DOHH2 (cell line): ENCODE measurements around the gene MASP1.

Experiments used
- H3F3A ChIP-seq: fragments of 200-600 bp; sonication (generic), shearing (Covaris generic); 2 replicates; pipeline ENCODE4 v1.6.0; 2016; ENCODE audit warnings: antibody characterized with exemption, mild to moderate bottlenecking; ENCODE audit not compliant: control insufficient read depth, insufficient read depth
- H3K27ac ChIP-seq: fragments of 200-600 bp; sonication (generic); 2 replicates; pipeline ENCODE4 v1.5.1; 2014; ENCODE audit warnings: low read depth, mild to moderate bottlenecking, low read length, moderate library complexity
- H3K27me3 ChIP-seq: fragments of 200-600 bp; sonication (generic); 2 replicates; pipeline ENCODE4 v1.6.1; 2014; ENCODE audit warnings: mild to moderate bottlenecking, low read length, mixed read lengths; ENCODE audit not compliant: control insufficient read depth
- H3K36me3 ChIP-seq: fragments of 200-600 bp; sonication (generic); 2 replicates; pipeline ENCODE4 v1.6.1; 2014; ENCODE audit warnings: mild to moderate bottlenecking, low read length, moderate library complexity, mixed read lengths; ENCODE audit not compliant: control insufficient read depth
- H3K4me1 ChIP-seq: fragments of 200-600 bp; sonication (generic); 2 replicates; pipeline ENCODE4 v1.6.1; 2014; ENCODE audit warnings: mild to moderate bottlenecking, low read length, mixed read lengths; ENCODE audit not compliant: control insufficient read depth
- H3K4me2 ChIP-seq: fragments of 200-600 bp; sonication (generic); 2 replicates; pipeline ENCODE4 v1.6.0; 2014; ENCODE audit warnings: mild to moderate bottlenecking, low read length, moderate library complexity
- H3K4me3 ChIP-seq: fragments of 200-600 bp; sonication (generic); 2 replicates; pipeline ENCODE4 v1.5.1; 2014; ENCODE audit warnings: mild to moderate bottlenecking, low read length, mixed read lengths
- H3K79me2 ChIP-seq: fragments of 200-600 bp; sonication (generic); 2 replicates; pipeline ENCODE4 v1.6.1; 2014; ENCODE audit warnings: mild to moderate bottlenecking, low read length, mixed read lengths; ENCODE audit not compliant: control insufficient read depth
- H3K9me2 ChIP-seq: fragments of 200-600 bp; sonication (generic); replicated peaks from 2 replicates; pipeline ENCODE4 v1.6.1; 2014; ENCODE audit warnings: mild to moderate bottlenecking, low read length, mixed read lengths; ENCODE audit not compliant: control insufficient read depth
- H3K9me3 ChIP-seq: fragments of 200-600 bp; sonication (generic); 2 replicates; pipeline ENCODE4 v1.6.1; 2014; ENCODE audit warnings: antibody characterized with exemption, low read length, mixed read lengths; ENCODE audit not compliant: control insufficient read depth, insufficient read depth
- H4K20me1 ChIP-seq: fragments of 200-600 bp; sonication (generic); 2 replicates; pipeline ENCODE4 v1.6.0; 2014; ENCODE audit warnings: low read depth, mild to moderate bottlenecking, antibody characterized with exemption, low read length, moderate library complexity; ENCODE audit not compliant: control insufficient read depth, insufficient read depth
- CTCF ChIP-seq: fragments of 200-600 bp; sonication (generic); IDR thresholded peaks from one replicate; pipeline ENCODE4 v1.5.1; 2014; ENCODE audit warnings: antibody characterized with exemption, mild to moderate bottlenecking, low read depth, low read length; ENCODE audit not compliant: poor library complexity, severe bottlenecking
- EZH2phosphoT487 ChIP-seq: fragments of 200-600 bp; sonication (generic); IDR thresholded peaks from 2 replicates; pipeline ENCODE4 v1.6.1; 2017; ENCODE audit warnings: borderline replicate concordance, mild to moderate bottlenecking, antibody characterized with exemption, low read length, moderate library complexity, mixed read lengths

The MASP1 gene

GRCh38 chr3:187212705-187213104 is 78.8 kb downstream of the MASP1 start:
- no peaks in the 10 kb centered on the region for H3K79me2 ChIP-seq
- H3K9me3 ChIP-seq, result no peaks in the 10 kb centered on the region
- no peaks in the 10 kb centered on the region for H3K4me1 ChIP-seq
- no peak overlapping the region for H3K4me2 ChIP-seq
- H3K27ac ChIP-seq, result no peak overlapping the region
- H3F3A ChIP-seq, result no peaks in the 10 kb centered on the region
- no peaks in the 10 kb centered on the region for H3K36me3 ChIP-seq
- TF ChIP-seq EZH2phosphoT487, result no peak
- no peak for TF ChIP-seq CTCF
- H3K4me3 ChIP-seq, result no peak overlapping the region
- H3K27me3 ChIP-seq, result peaks cover 18% of the 10 kb centered on the region
- no peaks in the 10 kb centered on the region for H4K20me1 ChIP-seq
- no peaks in the 10 kb centered on the region for H3K9me2 ChIP-seq

GRCh38 chr3:187212196-187212545 is 79.4 kb downstream of the MASP1 start:
- H3K9me2 ChIP-seq, result no peaks in the 10 kb centered on the region
- no peaks in the 10 kb centered on the region for H4K20me1 ChIP-seq
- H3K79me2 ChIP-seq, result no peaks in the 10 kb centered on the region
- H3K4me1 ChIP-seq, result no peaks in the 10 kb centered on the region
- H3K27ac ChIP-seq, result no peak overlapping the region
- H3K36me3 ChIP-seq, result no peaks in the 10 kb centered on the region
- H3K27me3 ChIP-seq, result peaks cover 15% of the 10 kb centered on the region
- H3K4me2 ChIP-seq, result no peak overlapping the region
- H3K9me3 ChIP-seq, result 0 out of 2 replicates have a peak, but pooled peaks cover under 1% of the 10 kb centered on the region
- no peaks in the 10 kb centered on the region for H3F3A ChIP-seq
- TF ChIP-seq CTCF, result no peak
- no peak for TF ChIP-seq EZH2phosphoT487
- no peak overlapping the region for H3K4me3 ChIP-seq

- Histone ChIP-seq H3K9me3 (0 out of 2 replicates have a peak, but pooled peaks cover 4% of the 10 kb centered on the region), H4K20me1 (no peaks in the 10 kb centered on the region), H3K27me3 (peaks cover 14% of the 10 kb centered on the region), H3K27ac (no peak overlapping the region), H3K9me2 (no peaks in the 10 kb centered on the region), H3K4me1 (no peaks in the 10 kb centered on the region), H3K4me2 (no peak overlapping the region), H3F3A (no peaks in the 10 kb centered on the region), H3K79me2 (no peaks in the 10 kb centered on the region), H3K4me3 (no peak overlapping the region), H3K36me3 (no peaks in the 10 kb centered on the region)
- TF ChIP-seq EZH2phosphoT487, result no peak
- TF ChIP-seq CTCF, result no peak
These were observed 79.9 kb downstream of the MASP1 start for GRCh38 chr3:187211532-187212195.
